IMR-90 (cell line): ENCODE measurements around the gene MLLT10.

Experiments
- BHLHE40 ChIP-seq: fragments of 150-350 bp; IDR thresholded peaks from 2 replicates; pipeline ENCODE4 v1.6.1; 2016; ENCODE audit warnings: mild to moderate bottlenecking, low read depth, low read length
- CEBPB ChIP-seq: IDR thresholded peaks from 2 replicates; pipeline ENCODE4 v1.6.1; 2012; ENCODE audit warnings: low read depth, low read length, improper control_type of control experiment
- CHD1 ChIP-seq: IDR thresholded peaks from 2 replicates; pipeline ENCODE4 v1.6.1; 2012; ENCODE audit warnings: low read depth, low read length, improper control_type of control experiment
- CTCF ChIP-seq: conservative IDR thresholded peaks from 2 replicates; pipeline ENCODE4 v1.5.1; 2012; ENCODE audit warnings: mild to moderate bottlenecking, low read depth, low read length, improper control_type of control experiment
- FOS ChIP-seq: fragments of 150-350 bp; IDR thresholded peaks from 2 replicates; pipeline ENCODE4 v1.6.1; 2016; ENCODE audit warnings: low read depth, low read length
- MAFK ChIP-seq: IDR thresholded peaks from 2 replicates; pipeline ENCODE4 v1.6.1; 2012; ENCODE audit warnings: low read depth, low read length, improper control_type of control experiment
- MXI1 ChIP-seq: IDR thresholded peaks from 2 replicates; pipeline ENCODE4 v1.6.1; 2012; ENCODE audit warnings: low read depth, mild to moderate bottlenecking, low read length, moderate library complexity, borderline replicate concordance
- POLR2A ChIP-seq: IDR thresholded peaks from 2 replicates; pipeline ENCODE4 v1.6.1; 2012; ENCODE audit warnings: mild to moderate bottlenecking, low read depth, low read length
- RCOR1 ChIP-seq: IDR thresholded peaks from 2 replicates; pipeline ENCODE4 v1.6.1; 2012; ENCODE audit warnings: mild to moderate bottlenecking, low read length, improper control_type of control experiment; ENCODE audit not compliant: insufficient replicate concordance

- TF ChIP-seq CTCF (no peak), FOS (no peak), POLR2A (no peak), CEBPB (no peak), CHD1 (no peak), RCOR1 (no peak), MXI1 (0 out of 2 replicates have a peak, but pooled peaks have one; percentile 21), MAFK (no peak), BHLHE40 (no peak)
These were observed 17.5 kb upstream of the MLLT10 start for GRCh38 chr10:21516242-21517131.
